Small intestine (tissue), 7 donors: ENCODE data around the gene CEMIP. TPM values are rescaled to one million over a fixed set of nuclear protein-coding genes. Genes with fewer than 3 reads are reported as not detected.
A peak's percentile ranks its signal among the peaks of the same experiment; 100 is the strongest.

ENCODE experiments used
- DNase-seq, 2 donors: peaks; one replicate each; pipeline versions ENCODE4 v3.0.0 to v3.0.0-alpha.2; 2013
- FAIRE-seq: peaks from 2 replicates; lab custom pipeline; 2012; peaks lifted over from hg19 to GRCh38; lab: Jason Lieb, UNC
- H3K27ac ChIP-seq, 3 donors: one replicate each; pipeline ENCODE4 v1.5.1; 2013; ENCODE audit warnings: low read length in 2 of 3, mild to moderate bottlenecking in 2 of 3, control low read depth in 1 of 3, inconsistent platforms in 1 of 3, low read depth in 1 of 3, moderate library complexity in 1 of 3
- H3K27me3 ChIP-seq, 3 donors: one replicate each; pipeline ENCODE4 v1.6.1; 2013; ENCODE audit warnings: low read length in 3 of 3, inconsistent platforms in 1 of 3; ENCODE audit not compliant: control insufficient read depth in 3 of 3, insufficient read depth in 3 of 3
- H3K36me3 ChIP-seq, 3 donors: one replicate each; pipeline ENCODE4 v1.6.1; 2013; ENCODE audit warnings: low read length in 3 of 3, inconsistent platforms in 1 of 3, low read depth in 1 of 3, mild to moderate bottlenecking in 1 of 3, moderate library complexity in 1 of 3; ENCODE audit not compliant: control insufficient read depth in 3 of 3, insufficient read depth in 2 of 3
- H3K4me1 ChIP-seq, 3 donors: one replicate each; pipeline ENCODE4 v1.6.1; 2013; ENCODE audit warnings: low read length in 2 of 3, inconsistent platforms in 1 of 3, low read depth in 1 of 3, mild to moderate bottlenecking in 1 of 3, moderate library complexity in 1 of 3; ENCODE audit not compliant: control insufficient read depth in 3 of 3, insufficient read depth in 2 of 3
- H3K4me3 ChIP-seq, 3 donors: one replicate each; pipeline ENCODE4 v1.5.1; 2013; ENCODE audit warnings: low read length in 3 of 3, control low read depth in 1 of 3, inconsistent platforms in 1 of 3, low read depth in 1 of 3, mild to moderate bottlenecking in 1 of 3, moderate library complexity in 1 of 3
- H3K9me3 ChIP-seq, 2 donors: one replicate each; pipeline ENCODE4 v1.6.1; 2013; ENCODE audit warnings: low read depth in 1 of 2, low read length in 1 of 2; ENCODE audit not compliant: control insufficient read depth in 2 of 2, insufficient read depth in 1 of 2
- WGBS, 3 donors: extraction: QIAGEN DNeasy Blood & Tissue Kit; methylation state at CpG; one replicate each; pipeline ENCODE4 v1.1.7; 2013; 5-methylcytosine and 5-hydroxymethylcytosine counted together
- polyA plus RNA-seq, 4 donors: library from polyadenylated mRNA; stranded (reverse) in 3 of 4; unstranded in 1 of 4; fragments of 200-250 nt in 3 of 4; fragments of 120-200 nt in 1 of 4; gene quantifications; one replicate each; pipeline versions ENCODE4 v1.2.1 to v1.2.3, GENCODE V29; 2013
- donor health status: healthy with polysubstance abuse.
- donor health status: control.
- donor health status: control.
- donor health status: Bipolar disorder and iron deficiency.
- donor health status: healthy.

The CEMIP gene
- polyA plus RNA-seq, 4 donors, result 0.27 to 1.4 (median 0.93) TPM

DNA sequence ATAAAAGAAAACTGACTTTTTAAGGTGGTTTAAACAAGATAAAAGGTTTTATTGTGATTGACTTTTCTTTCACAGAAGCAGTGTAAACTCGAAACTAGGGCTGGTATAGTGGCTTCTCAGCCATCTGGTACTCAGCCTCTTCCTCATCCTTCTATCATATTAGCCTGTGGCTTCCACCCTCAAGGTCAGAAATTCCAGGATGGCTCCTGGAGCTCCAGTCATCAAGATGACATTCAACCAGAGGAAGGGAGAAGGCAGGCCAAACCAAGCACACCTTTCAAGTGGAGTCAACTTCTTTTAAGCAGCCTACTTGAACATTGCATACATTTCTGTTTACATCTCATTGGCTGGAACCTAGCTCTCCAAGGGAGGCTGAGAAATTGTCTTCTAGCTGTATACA, 211.8 kb downstream of the CEMIP start:
- WGBS, 3 donors, result 86 to 90% (median 89%) methylated on average over 1 of the region's 1 CpG
- DNase-seq, result no peak
- no peaks in the 10 kb centered on the region for H3K27me3 ChIP-seq
- H3K36me3 ChIP-seq, result no peaks in the 10 kb centered on the region
- H3K4me1 ChIP-seq, result peaks cover 0 to 11% (median 5%) of the 10 kb centered on the region in 3 donors
- FAIRE-seq, result no peak
- no peak overlapping the region for H3K4me3 ChIP-seq
- peak overlapping the region in 1 of 3 donors; percentile 32 for H3K27ac ChIP-seq
- no peaks in the 10 kb centered on the region for H3K9me3 ChIP-seq

DNA sequence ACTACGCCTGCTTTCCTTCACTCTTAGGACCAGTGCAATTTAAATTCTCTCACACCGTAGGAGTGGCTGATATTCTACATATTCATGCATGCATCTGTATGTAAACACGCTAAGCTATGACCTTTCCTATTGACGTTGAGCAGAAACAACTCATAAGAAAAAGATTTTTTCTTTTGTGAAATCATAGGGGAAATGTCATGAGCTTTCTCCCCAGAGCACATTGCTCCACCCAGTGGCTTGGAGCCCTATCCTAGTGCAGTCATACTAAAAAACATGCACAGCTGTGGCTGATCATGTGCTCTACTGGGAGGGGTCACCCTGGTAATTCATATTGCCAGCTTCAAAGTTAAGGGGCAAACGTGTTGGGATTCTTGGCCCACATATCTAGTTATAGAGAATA, 212.3 kb downstream of the CEMIP start:
- H3K4me1 ChIP-seq, result peaks cover 0 to 11% (median 5%) of the 10 kb centered on the region in 3 donors
- H3K27ac ChIP-seq, result no peak overlapping the region
- no peaks in the 10 kb centered on the region for H3K27me3 ChIP-seq
- no peaks in the 10 kb centered on the region for H3K36me3 ChIP-seq
- no peak overlapping the region for H3K4me3 ChIP-seq
- 55 to 66% (median 64%) methylated on average over 5 of the region's 5 CpGs for WGBS, 3 donors
- H3K9me3 ChIP-seq, result peaks cover 0 to 3% of the 10 kb centered on the region in 2 donors
- DNase-seq, result peak; percentile 17 to 28
- no peak for FAIRE-seq

DNA sequence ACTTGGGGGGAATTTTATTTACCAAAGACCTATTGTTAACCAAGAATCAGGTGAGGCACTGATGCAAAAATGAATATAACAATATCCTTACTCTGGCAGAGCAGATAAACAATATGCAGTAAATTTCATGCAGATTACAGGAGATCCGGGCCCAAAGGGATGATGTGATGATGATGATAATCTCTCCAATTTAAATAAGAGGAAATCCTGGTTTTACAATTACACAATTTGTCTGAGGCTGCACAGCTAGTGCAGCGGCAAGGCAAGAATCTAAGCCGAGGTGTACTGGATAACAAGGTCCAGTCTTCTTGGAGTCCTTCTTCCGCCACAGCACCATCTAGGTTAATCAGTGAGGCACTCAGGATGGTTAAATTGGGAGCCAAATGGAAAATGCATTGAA, 212.8 kb downstream of the CEMIP start:
- 86 to 94% (median 92%) methylated on average over 4 of the region's 4 CpGs for WGBS, 3 donors
- DNase-seq (no peak), FAIRE-seq (no peak)

DNA sequence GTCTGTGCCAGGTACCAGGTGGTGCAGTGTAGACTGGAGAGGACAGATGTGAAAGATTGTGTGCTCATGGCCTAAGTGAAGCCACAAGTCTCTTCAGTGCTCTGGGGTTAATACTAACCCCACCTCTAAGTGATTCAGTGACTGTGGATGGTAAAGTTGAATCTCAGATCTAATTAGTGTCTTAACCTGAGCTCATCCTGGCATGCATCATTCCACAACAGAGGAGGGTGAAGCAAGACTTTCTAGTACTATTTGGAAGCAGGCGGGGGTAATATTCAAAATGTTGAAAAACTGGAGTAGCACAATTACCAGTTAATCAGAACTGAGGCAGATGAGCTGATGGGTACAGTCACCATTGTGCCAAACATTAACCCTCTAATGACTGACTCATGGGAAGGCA, 213.3 kb downstream of the CEMIP start:
- WGBS, 3 donors, result 91 to 100% (median 98%) methylated on average over 1 of the region's 1 CpG
- Histone ChIP-seq H3K27me3 (no peaks in the 10 kb centered on the region), H3K4me3 (no peak overlapping the region), H3K27ac (no peak overlapping the region), H3K9me3 (peaks cover 0 to 3% of the 10 kb centered on the region in 2 donors), H3K36me3 (no peaks in the 10 kb centered on the region), H3K4me1 (peaks cover 0 to 11% (median 5%) of the 10 kb centered on the region in 3 donors)
- FAIRE-seq (no peak), DNase-seq (no peak)

More for the DNA sequence above, 212.8 kb downstream of the CEMIP start:
- Histone ChIP-seq H3K9me3 (peaks cover 0 to 3% of the 10 kb centered on the region in 2 donors), H3K27ac (no peak overlapping the region), H3K36me3 (no peaks in the 10 kb centered on the region), H3K4me3 (no peak overlapping the region), H3K4me1 (peaks cover 0 to 11% (median 5%) of the 10 kb centered on the region in 3 donors), H3K27me3 (no peaks in the 10 kb centered on the region)

DNA sequence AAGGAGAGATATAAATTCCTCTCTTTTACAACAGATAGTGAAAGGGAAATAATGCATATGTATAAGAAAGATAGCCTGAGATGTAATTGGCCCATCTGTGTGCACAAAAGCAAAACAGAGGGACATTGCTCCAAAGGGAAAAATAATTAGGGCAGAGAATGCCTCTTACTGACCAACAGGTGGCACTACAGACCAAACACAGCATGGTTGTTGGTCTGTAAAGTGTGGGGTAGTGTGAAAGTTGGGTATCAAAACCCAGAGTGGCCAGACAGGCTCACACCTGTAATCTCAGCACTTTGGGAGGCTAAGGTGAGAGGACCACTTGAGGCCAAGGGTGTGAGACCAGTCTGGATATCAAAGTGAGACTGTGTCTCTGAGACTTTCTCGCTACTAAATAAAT, 217.1 kb downstream of the CEMIP start:
- FAIRE-seq, result no peak
- peaks cover 0 to 3% of the 10 kb centered on the region in 2 donors for H3K9me3 ChIP-seq
- no peaks in the 10 kb centered on the region for H3K4me1 ChIP-seq
- no peak overlapping the region for H3K4me3 ChIP-seq
- no peak overlapping the region for H3K27ac ChIP-seq
- H3K27me3 ChIP-seq, result no peaks in the 10 kb centered on the region
- no peaks in the 10 kb centered on the region for H3K36me3 ChIP-seq
- peak; percentile 14 to 34 for DNase-seq
- 95% methylated on average over 1 of the region's 1 CpG for WGBS, 3 donors

DNA sequence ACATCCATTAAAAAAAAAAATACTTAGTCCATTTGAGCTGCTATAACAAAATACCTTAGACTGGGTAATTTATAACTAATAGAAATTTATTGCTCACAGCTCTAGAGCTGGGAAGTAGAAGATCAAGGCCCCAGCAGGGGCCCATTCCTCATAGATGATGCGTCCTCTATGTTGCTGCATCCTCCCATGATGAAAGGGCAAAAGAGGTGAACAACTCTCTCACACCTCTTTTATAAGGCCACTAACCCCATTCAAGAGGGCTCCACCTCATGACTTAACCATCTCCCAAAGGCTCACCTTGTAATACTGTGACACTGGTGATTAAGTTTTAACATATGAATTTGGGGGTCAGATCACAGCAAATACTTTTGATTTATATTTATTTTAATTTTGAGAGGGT, 218.5 kb downstream of the CEMIP start:
- Histone ChIP-seq H3K9me3 (peaks cover 0 to 3% of the 10 kb centered on the region in 2 donors), H3K4me1 (peaks cover 0 to 4% (median 4%) of the 10 kb centered on the region in 3 donors), H3K36me3 (peaks cover 0 to 1% (median 0%) of the 10 kb centered on the region in 3 donors), H3K27ac (no peak overlapping the region), H3K27me3 (no peaks in the 10 kb centered on the region), H3K4me3 (no peak overlapping the region)
- no peak for FAIRE-seq
- WGBS, 3 donors, result 95 to 100% (median 97%) methylated on average over 1 of the region's 1 CpG
- no peak for DNase-seq

DNA sequence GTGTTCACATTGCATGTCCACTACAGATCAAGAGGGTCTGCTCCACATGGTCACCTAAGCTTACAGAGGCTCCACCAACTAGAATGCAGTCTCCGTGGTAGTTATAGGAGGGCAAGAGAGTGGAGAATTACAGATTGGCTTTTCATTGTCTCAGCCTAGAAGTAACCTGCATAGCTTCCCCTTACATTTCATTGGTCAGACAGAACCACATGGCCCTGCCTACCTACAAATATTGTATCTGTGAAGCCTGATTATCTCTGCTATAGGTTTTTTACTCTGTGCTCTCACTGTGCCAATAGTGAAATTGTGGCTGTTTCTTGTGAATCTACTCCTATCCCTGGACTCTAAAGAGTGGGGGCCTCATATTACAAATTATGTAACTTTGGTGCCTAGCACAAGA, 219.1 kb downstream of the CEMIP start:
- FAIRE-seq (no peak), DNase-seq (peak; percentile 17 to 31)
- H3K9me3 ChIP-seq, result peaks cover 0 to 3% of the 10 kb centered on the region in 2 donors
- peaks cover 0 to 7% (median 0%) of the 10 kb centered on the region in 3 donors for H3K36me3 ChIP-seq
- no peak overlapping the region for H3K4me3 ChIP-seq
- WGBS, 3 donors, result 80 to 81% (median 80%) methylated on average over 1 of the region's 1 CpG
- H3K4me1 ChIP-seq, result peaks cover 0 to 8% (median 4%) of the 10 kb centered on the region in 3 donors
- no peaks in the 10 kb centered on the region for H3K27me3 ChIP-seq
- H3K27ac ChIP-seq, result peak overlapping the region in 1 of 3 donors; percentile 53

DNA sequence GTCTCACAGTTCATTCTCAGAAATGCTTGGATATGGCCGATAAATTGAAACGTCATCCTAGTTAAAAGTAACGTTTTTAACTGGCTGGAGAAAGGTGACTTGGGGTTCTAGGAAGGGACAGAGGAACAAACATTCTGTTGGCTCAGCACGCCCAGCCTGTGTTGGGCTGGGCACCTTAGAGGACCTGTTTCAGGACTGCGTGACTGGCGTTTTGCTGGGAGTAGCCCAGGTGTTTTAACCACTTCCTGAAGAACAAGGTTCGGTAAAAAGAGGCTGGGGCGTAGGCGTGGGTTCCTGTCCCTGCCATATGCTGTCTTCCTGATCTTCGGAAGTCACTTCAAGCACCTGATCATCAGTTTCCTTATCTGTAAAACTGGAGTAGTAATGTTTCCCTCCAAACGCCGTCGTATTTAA, 220.5 kb downstream of the CEMIP start:
- Histone ChIP-seq H3K36me3 (peaks cover 0 to 9% (median 0%) of the 10 kb centered on the region in 3 donors), H3K27ac (peak overlapping the region in 2 of 3 donors; percentile 90 to 99), H3K27me3 (no peaks in the 10 kb centered on the region), H3K4me1 (peaks cover 0 to 14% (median 4%) of the 10 kb centered on the region in 3 donors), H3K4me3 (peak overlapping the region in 2 of 3 donors; percentile 86 to 92), H3K9me3 (peaks cover 0 to 3% of the 10 kb centered on the region in 2 donors)
- 8 to 30% (median 14%) methylated on average over 13 of the region's 13 CpGs for WGBS, 3 donors
- FAIRE-seq (no peak), DNase-seq (peak; percentile 35 to 80)
